Measurements from ENCODE around the gene KLHL29. TPM values are rescaled to one million over a fixed set of nuclear protein-coding genes. Genes with fewer than 3 reads are reported as not detected.
A peak's percentile ranks its signal among the peaks of the same experiment; 100 is the strongest.

KLHL29 gene
- total RNA-seq = 8.0 to 9.0 TPM (median 8.0 TPM) in 3 replicates
- long read RNA-seq, full-length matches to known transcripts = 5 of 19 reads
- long read RNA-seq, partial matches to known transcripts = 6 of 19 reads
- long read RNA-seq, other reads (novel, unspliced or antisense) = 8 of 19 reads

DNA sequence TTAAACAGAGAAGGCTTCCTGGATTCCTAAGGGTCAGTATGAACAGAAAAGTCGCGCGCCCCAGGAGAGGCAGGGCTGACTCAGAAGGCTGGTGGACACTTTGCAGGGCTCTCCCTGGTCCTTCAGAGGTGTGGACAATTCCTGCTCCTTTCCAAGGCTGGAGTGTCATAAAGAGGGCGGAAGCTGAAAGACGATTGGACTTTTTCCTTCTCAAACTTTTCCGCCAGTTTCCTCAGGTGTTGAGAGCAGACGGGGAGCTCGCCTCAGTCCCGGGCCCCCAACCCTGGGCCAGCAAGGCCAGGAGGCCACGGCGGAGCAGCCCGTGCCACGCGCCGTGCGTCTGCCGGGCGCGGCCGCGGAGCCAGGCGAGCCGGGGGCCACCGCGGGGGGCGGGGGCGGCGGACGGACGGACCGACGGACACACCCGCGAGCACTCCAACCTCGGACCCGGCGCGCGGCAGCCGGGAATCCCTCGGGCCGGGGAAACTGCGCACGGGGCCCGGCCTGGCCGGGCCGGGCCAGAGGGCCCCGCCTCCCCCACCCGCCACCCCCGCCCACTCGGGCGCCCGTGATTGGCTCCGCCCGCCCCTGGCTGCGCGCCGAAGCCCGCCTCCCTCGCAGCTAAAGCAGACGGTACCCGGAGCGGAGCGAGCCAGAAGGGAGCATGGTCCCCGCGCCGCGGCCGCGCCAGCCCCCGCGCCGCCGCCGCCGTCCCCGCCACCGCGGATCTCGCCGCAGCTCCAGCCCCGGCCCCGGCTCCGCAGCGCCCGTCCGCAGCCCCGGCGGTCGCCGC lies at the start of gene KLHL29:
Gene KLHL29, plus strand, starts transcription at position 629 of the 793 bp plus-strand sequence. CDS start 177,018 bp downstream, outside the sequence.
- Mint-ChIP-seq H3K36me3 (ENCODE audit: low read depth) (no peaks in the 10 kb centered on the region), H3K27ac (ENCODE audit: unreplicated experiment) (peak within 1 kb of the TSS; percentile 9), H3K27me3 (ENCODE audit: low read depth) (peaks cover 7% of the 10 kb centered on the region), H3K4me1 (ENCODE audit: low read depth) (peaks cover 35% of the 10 kb centered on the region), H3K4me3 (ENCODE audit: unreplicated experiment) (peak within 1 kb of the TSS; percentile 90), H3K9me3 (ENCODE audit: low read depth) (no peaks in the 10 kb centered on the region)
- TF ChIP-seq, protein P1, sequence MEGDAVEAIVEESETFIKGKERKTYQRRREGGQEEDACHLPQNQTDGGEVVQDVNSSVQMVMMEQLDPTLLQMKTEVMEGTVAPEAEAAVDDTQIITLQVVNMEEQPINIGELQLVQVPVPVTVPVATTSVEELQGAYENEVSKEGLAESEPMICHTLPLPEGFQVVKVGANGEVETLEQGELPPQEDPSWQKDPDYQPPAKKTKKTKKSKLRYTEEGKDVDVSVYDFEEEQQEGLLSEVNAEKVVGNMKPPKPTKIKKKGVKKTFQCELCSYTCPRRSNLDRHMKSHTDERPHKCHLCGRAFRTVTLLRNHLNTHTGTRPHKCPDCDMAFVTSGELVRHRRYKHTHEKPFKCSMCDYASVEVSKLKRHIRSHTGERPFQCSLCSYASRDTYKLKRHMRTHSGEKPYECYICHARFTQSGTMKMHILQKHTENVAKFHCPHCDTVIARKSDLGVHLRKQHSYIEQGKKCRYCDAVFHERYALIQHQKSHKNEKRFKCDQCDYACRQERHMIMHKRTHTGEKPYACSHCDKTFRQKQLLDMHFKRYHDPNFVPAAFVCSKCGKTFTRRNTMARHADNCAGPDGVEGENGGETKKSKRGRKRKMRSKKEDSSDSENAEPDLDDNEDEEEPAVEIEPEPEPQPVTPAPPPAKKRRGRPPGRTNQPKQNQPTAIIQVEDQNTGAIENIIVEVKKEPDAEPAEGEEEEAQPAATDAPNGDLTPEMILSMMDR (IDR thresholded peaks at IDR 0.05) = no peak
- no peak for DNase-seq (ENCODE audit: low spot score)

DNA sequence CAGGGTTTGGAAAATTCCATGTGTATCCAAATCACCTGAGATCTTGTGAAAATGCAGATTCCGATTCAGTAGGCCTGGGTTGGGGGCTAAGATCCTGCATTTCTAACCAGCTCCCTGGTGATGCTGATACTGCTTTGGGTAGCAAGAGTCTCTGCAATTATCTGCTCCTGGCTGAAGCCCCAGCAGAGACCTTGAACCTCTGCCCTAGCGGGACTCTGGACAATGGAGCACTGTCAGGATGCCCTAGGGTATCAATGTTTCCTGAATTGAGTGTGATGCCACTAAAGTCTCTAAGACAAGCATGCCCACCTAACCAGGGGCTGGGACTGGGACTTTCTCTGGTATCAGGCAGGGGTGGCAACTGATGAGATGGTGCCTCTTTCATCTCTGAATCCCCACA lies 49.4 kb upstream of the KLHL29 start:
- Mint-ChIP-seq H3K9me3 (ENCODE audit: low read depth) (peaks cover 3% of the 10 kb centered on the region), H3K36me3 (ENCODE audit: low read depth) (peaks cover 2% of the 10 kb centered on the region), H3K27me3 (ENCODE audit: low read depth) (peaks cover 20% of the 10 kb centered on the region), H3K27ac (ENCODE audit: unreplicated experiment) (no peak overlapping the region), H3K4me3 (ENCODE audit: unreplicated experiment) (no peak overlapping the region), H3K4me1 (ENCODE audit: low read depth) (no peaks in the 10 kb centered on the region)
- TF ChIP-seq, protein P1 (IDR thresholded peaks at IDR 0.05) = no peak
- DNase-seq (ENCODE audit: low spot score) = no peak

DNA sequence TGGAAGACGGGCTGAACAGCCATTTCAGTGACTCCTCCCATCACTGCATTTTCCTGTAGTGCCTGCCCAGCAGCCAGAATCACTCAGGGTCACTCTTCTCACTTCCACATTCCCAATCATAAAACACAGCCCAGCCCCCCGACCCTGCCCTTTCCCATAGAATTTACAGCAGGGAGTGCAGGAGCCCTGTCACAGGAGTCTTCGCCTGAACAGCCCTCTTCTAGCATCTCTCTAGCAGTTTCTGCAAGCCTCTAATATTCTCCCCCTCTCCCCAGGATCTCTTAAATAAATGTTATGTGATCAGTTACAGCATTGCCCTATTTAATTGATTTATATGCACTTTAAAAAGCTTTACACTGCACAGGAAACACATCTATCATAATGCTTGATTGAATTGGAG lies 42.9 kb upstream of the KLHL29 start:
- no peaks in the 10 kb centered on the region for H3K4me1 Mint-ChIP-seq (ENCODE audit: low read depth)
- TF ChIP-seq, protein P1 (IDR thresholded peaks at IDR 0.05) = no peak
- H3K36me3 Mint-ChIP-seq (ENCODE audit: low read depth) = no peaks in the 10 kb centered on the region
- H3K27ac Mint-ChIP-seq (ENCODE audit: unreplicated experiment) = no peak overlapping the region
- H3K27me3 Mint-ChIP-seq (ENCODE audit: low read depth) = peaks cover 20% of the 10 kb centered on the region
- no peak overlapping the region for H3K4me3 Mint-ChIP-seq (ENCODE audit: unreplicated experiment)
- no peak for DNase-seq (ENCODE audit: low spot score)
- H3K9me3 Mint-ChIP-seq (ENCODE audit: low read depth) = peaks cover 9% of the 10 kb centered on the region

DNA sequence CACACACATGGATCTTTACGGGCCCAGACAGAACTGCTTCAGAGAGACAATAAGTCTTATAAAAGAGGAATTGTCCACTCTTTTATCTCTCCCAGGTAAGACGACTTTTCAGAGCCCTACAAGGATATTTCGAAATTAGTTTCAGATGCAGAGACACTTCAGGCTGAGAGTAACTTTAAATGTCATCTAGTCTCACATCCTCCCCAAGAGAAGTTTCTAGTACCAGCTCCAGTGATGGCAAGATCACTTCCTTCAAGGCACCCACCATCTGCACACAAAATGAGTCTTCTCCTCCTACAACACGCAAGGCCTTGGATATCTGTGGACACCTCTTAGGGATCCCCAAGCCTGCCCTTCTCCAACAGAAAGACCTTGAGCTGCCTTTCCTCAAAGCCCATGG lies 39.0 kb upstream of the KLHL29 start:
- H3K4me1 Mint-ChIP-seq (ENCODE audit: low read depth) = peaks cover 1% of the 10 kb centered on the region
- TF ChIP-seq, protein P1 (IDR thresholded peaks at IDR 0.05) = no peak
- no peak overlapping the region for H3K4me3 Mint-ChIP-seq (ENCODE audit: unreplicated experiment)
- H3K27me3 Mint-ChIP-seq (ENCODE audit: low read depth) = peaks cover 22% of the 10 kb centered on the region
- H3K9me3 Mint-ChIP-seq (ENCODE audit: low read depth) = peaks cover 4% of the 10 kb centered on the region
- no peaks in the 10 kb centered on the region for H3K36me3 Mint-ChIP-seq (ENCODE audit: low read depth)
- DNase-seq (ENCODE audit: low spot score) = no peak
- H3K27ac Mint-ChIP-seq (ENCODE audit: unreplicated experiment) = no peak overlapping the region

DNA sequence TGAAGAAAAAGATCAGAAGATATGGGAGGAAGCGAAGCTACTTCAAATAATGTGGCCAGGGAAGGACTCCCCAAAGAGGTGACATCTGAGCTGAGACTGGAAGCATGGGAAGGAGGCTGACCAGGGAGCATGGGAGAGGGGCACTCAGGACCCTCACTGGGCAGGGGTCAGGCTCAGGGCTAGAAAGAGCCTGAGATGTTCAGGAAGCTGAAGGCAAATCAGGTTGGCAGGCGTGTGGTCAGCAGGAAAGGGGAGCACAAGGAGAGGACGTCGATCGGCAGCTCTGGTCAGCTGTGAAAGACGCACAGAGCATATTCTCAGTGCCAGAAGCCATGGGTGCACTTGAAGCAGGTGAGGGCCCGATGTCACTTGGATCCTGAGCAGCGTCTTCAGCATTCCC lies 38.2 kb upstream of the KLHL29 start:
- Mint-ChIP-seq H3K4me1 (ENCODE audit: low read depth) (peaks cover 7% of the 10 kb centered on the region), H3K9me3 (ENCODE audit: low read depth) (no peaks in the 10 kb centered on the region), H3K4me3 (ENCODE audit: unreplicated experiment) (no peak overlapping the region), H3K27me3 (ENCODE audit: low read depth) (peaks cover 22% of the 10 kb centered on the region), H3K36me3 (ENCODE audit: low read depth) (no peaks in the 10 kb centered on the region), H3K27ac (ENCODE audit: unreplicated experiment) (no peak overlapping the region)
- DNase-seq (ENCODE audit: low spot score) = no peak
- TF ChIP-seq, protein P1 (IDR thresholded peaks at IDR 0.05) = no peak

All from chondrocyte (in vitro differentiated cells).